Keratinocyte (primary cell): ENCODE data around the gene ELAVL2.

Source experiments
- EZH2 ChIP-seq: IDR thresholded peaks from one replicate; pipeline ENCODE4 v1.6.1; 2012; ENCODE audit warnings: inconsistent platforms, mild to moderate bottlenecking, low read length, moderate library complexity
- TF ChIP-seq, protein P1 (sequence below), 3 experiments: IDR thresholded peaks in 1 of 3; conservative IDR thresholded peaks in 1 of 3; optimal IDR thresholded peaks in 1 of 3; 2 replicates in 2 of 3; 3 replicates in 1 of 3; pipeline versions ENCODE3 to v1.5.1; 2011; ENCODE audit warnings: low read length in 3 of 3, mild to moderate bottlenecking in 3 of 3, moderate library complexity in 2 of 3, control low read depth in 1 of 3, inconsistent platforms in 1 of 3; ENCODE audit not compliant: insufficient read depth in 2 of 3; ENCODE audit errors: extremely low read depth in 1 of 3

DNA sequence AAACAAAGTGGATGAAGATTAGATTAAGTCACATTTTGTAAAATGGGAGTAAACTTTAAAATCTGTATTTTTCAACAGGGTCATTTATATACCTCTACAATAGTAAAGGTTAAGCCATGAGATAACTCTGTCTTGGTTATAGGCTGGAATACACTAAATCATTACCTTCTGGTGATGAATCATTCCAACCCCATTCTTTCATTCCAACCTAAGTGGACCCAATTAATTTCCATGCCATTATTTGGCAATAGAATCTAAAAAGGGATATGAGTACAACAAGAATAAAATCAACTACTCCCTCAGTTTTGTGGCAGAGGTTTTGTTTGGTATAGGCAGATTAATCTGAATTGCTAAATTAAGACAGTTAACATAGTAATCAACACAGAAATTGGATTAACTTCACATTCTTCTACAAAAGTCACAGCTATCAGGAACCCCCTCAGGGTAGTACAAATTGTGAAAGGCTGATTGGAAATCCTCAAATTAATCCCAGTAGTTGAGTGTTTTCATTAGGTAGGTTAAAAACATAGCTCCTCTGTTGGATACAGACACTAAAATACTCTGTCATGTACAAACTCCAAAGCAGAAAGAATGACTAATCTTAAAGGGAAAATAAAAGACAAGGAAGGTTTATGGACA, 54.2 kb downstream of the ELAVL2 start:
- TF ChIP-seq, protein P1, sequence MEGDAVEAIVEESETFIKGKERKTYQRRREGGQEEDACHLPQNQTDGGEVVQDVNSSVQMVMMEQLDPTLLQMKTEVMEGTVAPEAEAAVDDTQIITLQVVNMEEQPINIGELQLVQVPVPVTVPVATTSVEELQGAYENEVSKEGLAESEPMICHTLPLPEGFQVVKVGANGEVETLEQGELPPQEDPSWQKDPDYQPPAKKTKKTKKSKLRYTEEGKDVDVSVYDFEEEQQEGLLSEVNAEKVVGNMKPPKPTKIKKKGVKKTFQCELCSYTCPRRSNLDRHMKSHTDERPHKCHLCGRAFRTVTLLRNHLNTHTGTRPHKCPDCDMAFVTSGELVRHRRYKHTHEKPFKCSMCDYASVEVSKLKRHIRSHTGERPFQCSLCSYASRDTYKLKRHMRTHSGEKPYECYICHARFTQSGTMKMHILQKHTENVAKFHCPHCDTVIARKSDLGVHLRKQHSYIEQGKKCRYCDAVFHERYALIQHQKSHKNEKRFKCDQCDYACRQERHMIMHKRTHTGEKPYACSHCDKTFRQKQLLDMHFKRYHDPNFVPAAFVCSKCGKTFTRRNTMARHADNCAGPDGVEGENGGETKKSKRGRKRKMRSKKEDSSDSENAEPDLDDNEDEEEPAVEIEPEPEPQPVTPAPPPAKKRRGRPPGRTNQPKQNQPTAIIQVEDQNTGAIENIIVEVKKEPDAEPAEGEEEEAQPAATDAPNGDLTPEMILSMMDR (optimal IDR thresholded peaks at IDR 0.05 in 1 of 3, IDR thresholded peaks at IDR 0.05 in 1 of 3, conservative IDR thresholded peaks at IDR 0.05 in 1 of 3; ENCODE audit: extremely low read depth in 1 of 3, insufficient read depth in 2 of 3, low read length in 3 of 3): no peak
- no peak for TF ChIP-seq EZH2
